Glomerular visceral epithelial cell (primary cell): ENCODE results near the gene P2RY12.
A peak's percentile ranks its signal among the peaks of the same experiment; 100 is the strongest.

Experiments used
- DNase-seq: peaks from one replicate; pipeline ENCODE4 v3.0.0-alpha.2; 2016; ENCODE audit errors: extremely low spot score

P2RY12 gene

GRCh38 chr3:151307131-151307530, 77.4 kb downstream of the P2RY12 start:
- DNase-seq, result no peak

- peak; percentile 22 for DNase-seq
Measured at GRCh38 chr3:151306168-151306810, 78.3 kb downstream of the P2RY12 start.

- DNase-seq, result no peak
Measured at GRCh38 chr3:151305775-151306151, 78.8 kb downstream of the P2RY12 start.

- peak; percentile 95 for DNase-seq
Measured at GRCh38 chr3:151305060-151305774, 79.3 kb downstream of the P2RY12 start.

GRCh38 chr3:151303751-151304150, 80.8 kb downstream of the P2RY12 start:
- no peak for DNase-seq

GRCh38 chr3:151301787-151302186, 82.8 kb downstream of the P2RY12 start:
- DNase-seq, result no peak

- DNase-seq, result no peak
Measured at GRCh38 chr3:151300539-151300938, 84.0 kb downstream of the P2RY12 start.

GRCh38 chr3:151299006-151299405, 85.5 kb downstream of the P2RY12 start:
- no peak for DNase-seq

GRCh38 chr3:151297429-151297828, 87.1 kb downstream of the P2RY12 start:
- DNase-seq, result no peak

GRCh38 chr3:151296226-151296625, 88.3 kb downstream of the P2RY12 start:
- DNase-seq, result no peak

- no peak for DNase-seq
Measured at GRCh38 chr3:151293127-151293526, 91.4 kb downstream of the P2RY12 start.

GRCh38 chr3:151290673-151291072, 93.9 kb downstream of the P2RY12 start:
- peak; percentile 35 for DNase-seq

GRCh38 chr3:151289445-151289844, 95.1 kb downstream of the P2RY12 start:
- DNase-seq, result no peak
